ENCODE data around the gene CLIP2. TPM values are rescaled to one million over a fixed set of nuclear protein-coding genes. Genes with fewer than 3 reads are reported as not detected.

Gene CLIP2
- total RNA-seq, 4 donors from 2014 or later, result 84.5 to 157 (median 111) TPM

- in situ Hi-C loops (cut with MboI; ENCODE audit: low pct_ligation_motif_present in 1 of 4, low pct_unique_long_range_greater_than_20kb in 1 of 4, low sequenced_read_pairs in 3 of 4) (no loop called here), intact Hi-C loops (cut with DNase I; ENCODE audit: low total_unique reads) (no loop called here)
- Histone ChIP-seq H3K27ac (peak overlapping the region; percentile 30 to 67 (median 64)), H3K4me1 (peaks cover 10 to 23% (median 16%) of the 10 kb centered on the region in 4 donors), H3K4me3 (no peak overlapping the region), H3K27me3 (no peaks in the 10 kb centered on the region), H3K36me3 (peaks cover 0 to 10% (median 0%) of the 10 kb centered on the region in 4 donors), H3K9me3 (no peaks in the 10 kb centered on the region)
- peak; percentile 23 for DNase-seq
- whole genome bisulfite sequencing, 2 donors (ENCODE audit: low coverage in 1 of 2), result 45% methylated on average over 12 of the region's 12 CpGs; no CpG with 5 or more reads in 1 of the 2 donors
- TF ChIP-seq POLR2AphosphoS5 (IDR thresholded peaks at IDR 0.05) (no peak), POLR2A (IDR thresholded peaks at IDR 0.05) (no peak)
Measured at GRCh38 chr7:74324531-74325209, 35.5 kb downstream of the CLIP2 start.

- Histone ChIP-seq H3K27ac (peak overlapping the region; percentile 30 to 67 (median 64)), H3K4me1 (peaks cover 10 to 23% (median 16%) of the 10 kb centered on the region in 4 donors), H3K36me3 (peaks cover 0 to 12% (median 0%) of the 10 kb centered on the region in 4 donors), H3K9me3 (no peaks in the 10 kb centered on the region), H3K4me3 (no peak overlapping the region), H3K27me3 (no peaks in the 10 kb centered on the region)
- in situ Hi-C loops (cut with MboI; ENCODE audit: low pct_ligation_motif_present in 1 of 4, low pct_unique_long_range_greater_than_20kb in 1 of 4, low sequenced_read_pairs in 3 of 4), result no loop called here
- 67% methylated on average over 9 of the region's 9 CpGs; no CpG with 5 or more reads in 1 of the 2 donors for WGBS, 2 donors (ENCODE audit: low coverage in 1 of 2)
- DNase-seq, result peak; percentile 61
- TF ChIP-seq EP300 (IDR thresholded peaks at IDR 0.05; ENCODE audit: low read depth), result no peak
- TF ChIP-seq POLR2AphosphoS5 (IDR thresholded peaks at IDR 0.05), result no peak
- TF ChIP-seq CTCF (IDR thresholded peaks at IDR 0.05), result no peak
- no peak for TF ChIP-seq POLR2A (IDR thresholded peaks at IDR 0.05)
- intact Hi-C loops (cut with DNase I; ENCODE audit: low total_unique reads), result no loop called here
Measured at GRCh38 chr7:74325210-74325565, 36.0 kb downstream of the CLIP2 start.

- in situ Hi-C loops (cut with MboI; ENCODE audit: low pct_ligation_motif_present in 1 of 4, low pct_unique_long_range_greater_than_20kb in 1 of 4, low sequenced_read_pairs in 3 of 4), result no loop called here
Measured at GRCh38 chr7:74329225-74329624, 40.0 kb downstream of the CLIP2 start.

GRCh38 chr7:74332373-74333176 lies 43.4 kb downstream of the CLIP2 start:
- no peak overlapping the region for H3K4me3 ChIP-seq
- no peak for TF ChIP-seq CTCF (IDR thresholded peaks at IDR 0.05)
- 87% methylated on average over 17 of the region's 17 CpGs; no CpG with 5 or more reads in 1 of the 2 donors for WGBS, 2 donors (ENCODE audit: low coverage in 1 of 2)

More at GRCh38 chr7:74329225-74329624, 40.0 kb downstream of the CLIP2 start:
- WGBS, 2 donors (ENCODE audit: low coverage in 1 of 2), result 76% methylated on average over 7 of the region's 7 CpGs; no CpG with 5 or more reads in 1 of the 2 donors
- TF ChIP-seq EP300 (IDR thresholded peaks at IDR 0.05; ENCODE audit: low read depth) (no peak), POLR2AphosphoS5 (IDR thresholded peaks at IDR 0.05) (no peak), CTCF (IDR thresholded peaks at IDR 0.05) (no peak), POLR2A (IDR thresholded peaks at IDR 0.05) (no peak)
- intact Hi-C loops (cut with DNase I; ENCODE audit: low total_unique reads), result no loop called here
- peaks cover 10 to 20% (median 15%) of the 10 kb centered on the region in 4 donors for H3K4me1 ChIP-seq
- H3K27ac ChIP-seq, result no peak overlapping the region
- no peak overlapping the region for H3K4me3 ChIP-seq
- peaks cover 0 to 8% (median 0%) of the 10 kb centered on the region in 4 donors for H3K36me3 ChIP-seq
- H3K9me3 ChIP-seq, result no peaks in the 10 kb centered on the region
- DNase-seq, result no peak
- H3K27me3 ChIP-seq, result no peaks in the 10 kb centered on the region

More at GRCh38 chr7:74332373-74333176, 43.4 kb downstream of the CLIP2 start:
- in situ Hi-C loops (cut with MboI; ENCODE audit: low pct_ligation_motif_present in 1 of 4, low pct_unique_long_range_greater_than_20kb in 1 of 4, low sequenced_read_pairs in 3 of 4), result no loop called here
- Histone ChIP-seq H3K27me3 (no peaks in the 10 kb centered on the region), H3K27ac (no peak overlapping the region), H3K9me3 (no peaks in the 10 kb centered on the region), H3K4me1 (no peaks in the 10 kb centered on the region), H3K36me3 (peaks cover 0 to 8% (median 0%) of the 10 kb centered on the region in 4 donors)
- no peak for DNase-seq
- intact Hi-C loops (cut with DNase I; ENCODE audit: low total_unique reads), result no loop called here

Data from transverse colon (tissue), 4 donors.